GM21786 (cell line): ENCODE measurements around the gene SNX9.
"Not testable (repeated sequence)": the region's sequence is repeated elsewhere in the genome, so short reads cannot be mapped to it uniquely, and the experiment has no call there.

Experiments
- ATAC-seq: cut with Tn5 transposase; IDR thresholded peaks from one replicate; pipeline ENCODE4 v1.9.1; 2021; ENCODE audit not compliant: unreplicated experiment

The SNX9 gene

DNA sequence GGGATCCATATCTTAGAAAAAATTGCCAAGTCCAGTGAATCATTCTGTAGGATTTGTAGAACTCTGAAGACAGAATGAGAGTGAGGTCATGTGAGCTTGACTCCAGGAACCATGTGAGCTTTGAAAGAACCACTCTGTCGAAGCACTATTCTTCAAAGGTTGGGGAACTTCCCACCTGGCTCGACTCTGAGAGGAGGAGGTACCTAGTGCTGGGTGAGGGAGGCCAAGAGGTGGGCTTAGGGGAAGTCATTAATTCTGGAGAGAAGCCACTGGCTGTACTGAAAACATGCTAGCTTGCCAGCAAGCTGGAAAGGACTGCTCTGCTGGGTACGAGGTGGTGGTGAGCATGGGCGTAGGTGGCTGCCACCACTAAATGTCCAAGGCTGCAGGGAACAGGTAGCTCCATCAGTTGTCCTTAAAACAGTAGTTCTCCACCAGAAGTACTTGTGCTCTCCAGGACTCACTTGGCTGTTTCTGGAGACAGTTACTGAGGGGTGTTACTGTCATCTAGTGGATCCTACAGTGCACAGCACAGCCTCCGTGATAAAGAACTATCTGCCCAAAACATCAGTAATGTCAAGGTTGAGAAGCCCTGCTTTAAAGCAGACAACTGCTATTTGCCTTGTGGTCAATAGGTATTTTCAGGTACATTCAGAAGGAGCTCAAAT is 124.0 kb downstream of the SNX9 start:
- peak; percentile 66 for ATAC-seq

DNA sequence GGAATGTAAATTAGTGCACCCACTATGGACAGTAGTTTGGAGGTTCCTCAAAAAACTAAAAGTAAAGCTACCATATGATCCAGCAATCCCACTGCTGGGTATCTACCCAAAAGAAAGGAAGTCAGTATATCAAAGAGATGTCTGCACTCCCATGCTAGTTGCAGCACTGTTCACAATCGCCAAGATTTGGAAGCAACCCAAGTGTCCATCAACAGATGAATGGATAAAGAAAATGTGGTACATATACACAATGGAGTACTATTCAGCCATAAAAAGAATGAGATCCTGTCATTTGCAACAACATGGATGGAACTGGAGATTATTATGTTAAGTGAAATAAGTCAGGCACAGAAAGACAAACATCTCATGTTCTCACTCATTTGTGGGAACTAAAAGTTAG is 127.9 kb downstream of the SNX9 start:
- not testable (repeated sequence) for ATAC-seq

DNA sequence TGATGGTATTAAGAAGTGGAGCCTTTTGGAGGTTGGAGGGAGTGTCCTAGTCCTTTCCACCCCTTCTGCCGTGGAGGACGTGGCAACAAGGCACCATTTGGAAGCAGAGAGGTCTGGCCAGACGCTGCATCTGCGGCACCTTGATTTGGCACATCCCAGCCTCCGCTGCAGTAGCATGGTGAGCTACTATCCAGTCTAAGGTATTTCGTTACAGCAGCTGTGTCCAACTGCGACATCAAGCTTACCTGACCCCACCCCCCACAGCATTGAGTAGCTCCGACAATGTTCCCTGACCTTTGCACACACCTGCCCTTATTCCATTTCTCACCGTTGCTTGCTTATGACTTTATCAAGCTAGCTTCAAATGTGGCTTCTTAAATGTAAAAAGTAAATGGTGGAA is 128.8 kb downstream of the SNX9 start:
- ATAC-seq, result no peak

DNA sequence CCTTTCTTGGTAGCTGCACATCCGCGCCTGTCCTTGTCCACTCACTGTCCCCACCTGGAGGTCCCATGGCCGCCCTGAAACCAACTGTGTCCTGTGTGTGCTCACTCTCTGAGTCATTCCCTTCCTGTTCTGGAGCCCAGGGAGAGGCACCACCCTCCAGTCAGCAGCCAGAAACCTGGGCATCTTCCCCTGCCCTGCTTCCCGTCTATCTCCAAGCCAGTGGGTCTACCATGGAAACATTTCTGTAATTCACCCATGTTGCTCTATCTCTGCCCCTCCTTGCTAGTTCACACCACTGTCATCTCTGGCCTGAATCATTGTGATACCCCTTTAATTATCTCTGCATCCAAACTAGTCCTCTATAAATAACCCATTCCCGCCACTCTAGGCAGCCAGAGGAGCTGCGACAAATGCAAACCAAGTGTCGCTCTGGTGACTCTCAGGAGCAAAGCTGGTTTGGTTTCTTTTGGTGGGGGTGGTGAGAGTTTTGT is 129.9 kb downstream of the SNX9 start:
- no peak for ATAC-seq

DNA sequence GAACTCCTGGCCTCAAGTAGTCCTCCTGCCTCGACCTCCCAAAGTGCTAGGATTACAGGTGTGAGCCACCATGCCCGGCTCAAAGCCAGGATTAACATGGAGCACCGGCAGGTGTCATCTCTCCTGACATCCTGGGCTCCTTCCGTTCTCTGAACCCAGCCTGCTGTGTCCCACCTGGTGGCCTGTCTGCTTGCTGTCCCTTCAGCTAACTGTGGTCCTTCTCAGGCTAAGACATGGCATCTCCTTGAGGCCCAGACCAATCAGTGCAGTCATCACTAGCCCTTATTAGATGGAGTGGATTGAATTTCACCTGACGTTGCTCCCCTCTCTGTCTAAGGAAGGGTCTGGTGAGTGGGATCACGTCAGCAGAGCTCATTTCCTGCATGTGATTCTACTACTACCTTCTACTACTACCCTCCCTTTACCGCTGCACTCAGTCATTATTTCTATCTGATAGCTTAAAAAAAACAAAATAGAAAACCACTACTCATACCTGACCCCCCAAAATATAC is 130.6 kb downstream of the SNX9 start:
- no peak for ATAC-seq

DNA sequence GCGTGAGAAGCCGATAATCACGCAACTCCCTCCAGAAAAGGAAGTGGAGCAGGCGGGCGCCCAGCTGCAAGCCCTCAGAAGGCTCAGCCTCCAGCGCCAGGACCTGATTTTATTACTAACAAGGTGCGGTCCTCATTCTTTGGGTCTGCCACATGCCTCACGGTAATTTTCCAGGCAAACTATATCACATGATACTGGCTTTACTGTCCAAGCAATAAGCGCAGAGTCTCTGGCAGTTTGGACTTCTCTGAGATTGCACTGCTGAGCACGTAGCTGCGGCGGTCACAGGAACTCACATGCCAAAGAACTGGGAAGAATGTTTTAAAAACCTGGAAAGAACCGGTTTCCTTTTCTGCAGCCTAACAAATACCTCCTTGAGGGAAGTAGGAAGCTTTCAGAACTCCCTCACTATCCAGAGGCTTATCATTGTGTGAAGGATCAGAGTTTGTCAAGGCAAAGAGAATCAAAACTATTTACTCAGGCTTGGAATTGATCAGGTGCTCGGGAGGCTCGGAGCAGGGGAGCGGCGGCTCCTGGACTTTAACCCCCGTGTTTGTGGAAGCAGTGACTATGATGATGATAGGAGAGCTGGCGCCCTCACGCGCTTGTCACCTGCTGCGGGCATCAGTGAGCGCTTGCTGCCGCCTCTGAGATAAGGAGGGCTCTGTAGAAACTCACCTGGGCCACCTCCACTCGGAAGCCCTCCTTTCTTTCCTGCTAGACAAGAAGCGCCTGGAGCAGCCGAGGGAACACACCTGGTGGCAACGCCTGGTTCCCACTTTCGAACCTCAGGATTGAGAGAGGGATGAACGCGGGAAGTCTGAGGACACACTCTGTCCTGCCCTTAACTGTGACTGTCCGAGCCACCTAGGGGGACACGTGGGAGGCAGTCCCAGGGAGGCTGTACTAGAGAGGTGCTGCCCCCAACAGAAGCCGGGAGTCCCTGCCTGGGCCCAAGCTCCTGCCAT is 131.4 kb downstream of the SNX9 start:
- no peak for ATAC-seq

DNA sequence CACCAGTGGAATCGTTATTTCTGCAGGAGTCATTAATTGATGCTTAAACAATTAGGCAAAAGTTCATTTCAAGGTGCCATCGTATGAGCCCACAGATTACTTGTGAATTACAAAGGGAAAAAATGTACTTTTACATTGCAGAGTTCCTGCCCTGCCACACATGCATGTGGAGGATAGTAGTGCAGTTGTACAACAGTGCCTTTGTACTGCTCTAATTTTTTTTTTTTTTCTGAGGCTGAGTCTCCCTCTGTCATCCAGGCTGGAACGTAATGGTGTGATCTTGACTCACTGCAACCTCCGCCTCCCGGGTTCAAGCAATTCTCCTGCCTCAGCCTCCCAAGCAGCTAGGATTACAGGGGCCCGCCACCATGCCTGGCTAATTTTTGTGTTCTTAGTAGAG is 132.6 kb downstream of the SNX9 start:
- no peak for ATAC-seq

DNA sequence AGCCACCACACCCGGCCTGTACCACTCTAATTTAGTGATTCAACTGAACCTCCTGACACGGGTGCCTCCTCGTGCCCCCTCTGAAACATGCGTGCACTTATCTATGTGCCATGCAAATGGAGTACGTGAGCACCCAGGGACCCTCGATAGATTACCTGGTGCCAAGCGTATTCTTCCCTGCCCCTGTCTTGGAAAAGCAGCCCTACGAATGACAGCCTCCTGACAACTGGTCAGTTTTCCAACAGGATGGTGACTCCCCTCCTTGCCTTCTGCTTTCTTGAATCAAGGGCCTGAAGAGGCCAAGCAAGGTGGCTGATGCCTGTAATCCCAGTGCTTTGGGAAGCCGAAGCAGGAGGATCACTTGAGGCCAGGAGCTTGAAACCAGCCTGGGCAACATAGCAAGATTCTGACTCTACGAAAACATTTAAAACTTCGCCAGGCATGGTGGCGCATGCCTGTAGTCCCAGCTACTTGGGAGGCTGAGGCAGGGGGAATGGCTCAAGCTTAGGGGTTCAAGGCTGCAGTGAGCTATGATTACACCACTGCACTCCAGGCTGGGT is 133.2 kb downstream of the SNX9 start:
- no peak for ATAC-seq

DNA sequence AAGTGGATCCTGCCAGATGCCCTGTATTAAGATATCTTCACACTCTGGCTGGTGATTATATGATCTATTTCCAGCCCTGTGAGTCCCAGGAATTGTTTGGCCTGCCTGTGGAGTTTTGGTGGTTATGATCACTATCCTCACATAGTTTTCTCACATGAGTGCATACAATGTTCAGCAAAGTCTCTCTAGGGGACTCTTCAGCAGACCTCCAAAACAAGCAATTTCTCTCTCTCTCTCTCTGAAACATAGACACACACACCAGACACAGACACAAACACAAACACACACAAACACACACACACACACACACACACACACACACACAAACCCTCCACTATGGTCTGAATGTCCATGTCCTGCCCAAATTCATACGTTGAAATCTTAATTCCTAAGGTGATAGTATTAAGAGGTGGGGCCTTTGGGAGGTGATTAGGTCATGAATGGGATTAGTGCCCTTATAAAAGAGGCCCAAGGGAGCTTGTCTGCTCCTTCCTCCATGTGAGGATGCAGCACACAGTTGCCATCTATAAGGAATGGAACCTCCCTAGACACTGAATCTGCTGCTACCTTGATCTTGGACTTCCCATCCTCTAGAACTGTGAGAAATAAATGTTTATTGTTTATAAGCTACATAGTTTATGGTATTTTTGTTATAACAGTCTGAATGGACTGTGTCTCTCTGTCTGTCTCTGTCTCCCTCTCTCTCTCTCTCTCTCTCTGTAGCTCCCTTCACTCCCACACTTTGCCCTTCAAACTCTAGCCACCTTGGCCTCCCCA is 136.6 kb downstream of the SNX9 start:
- ATAC-seq, result no peak

DNA sequence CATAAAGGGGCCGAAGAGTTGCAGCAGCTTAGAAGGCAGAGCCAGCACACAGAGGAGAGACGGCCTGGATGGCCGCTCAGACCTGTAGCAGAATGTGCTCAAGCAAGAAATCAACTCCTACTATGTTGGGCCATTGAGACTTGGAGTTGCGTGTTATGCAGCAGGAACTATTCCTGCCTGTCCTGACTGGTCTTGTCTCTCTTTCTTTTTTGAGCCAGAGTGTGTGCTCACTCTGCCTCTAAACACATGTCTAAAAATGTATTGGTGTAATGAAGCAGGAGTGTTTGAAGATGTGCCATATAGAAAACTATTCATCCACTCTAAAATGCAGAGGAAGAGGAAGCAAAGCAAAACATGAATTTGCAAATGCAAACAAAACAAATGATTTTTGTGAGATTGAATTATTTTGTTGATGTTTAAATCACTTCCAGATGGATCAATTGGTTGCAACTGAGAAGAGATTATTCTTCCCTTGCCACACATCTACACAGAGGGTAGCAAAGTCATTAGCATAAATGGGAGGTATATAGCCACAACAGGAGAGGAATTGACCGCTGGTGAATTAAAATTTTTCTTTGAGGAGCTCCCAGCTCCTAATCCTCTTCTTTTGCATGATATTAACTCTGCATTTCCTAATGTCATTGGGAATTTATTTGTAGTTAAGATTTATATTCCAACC is 138.2 kb downstream of the SNX9 start:
- ATAC-seq, result no peak

DNA sequence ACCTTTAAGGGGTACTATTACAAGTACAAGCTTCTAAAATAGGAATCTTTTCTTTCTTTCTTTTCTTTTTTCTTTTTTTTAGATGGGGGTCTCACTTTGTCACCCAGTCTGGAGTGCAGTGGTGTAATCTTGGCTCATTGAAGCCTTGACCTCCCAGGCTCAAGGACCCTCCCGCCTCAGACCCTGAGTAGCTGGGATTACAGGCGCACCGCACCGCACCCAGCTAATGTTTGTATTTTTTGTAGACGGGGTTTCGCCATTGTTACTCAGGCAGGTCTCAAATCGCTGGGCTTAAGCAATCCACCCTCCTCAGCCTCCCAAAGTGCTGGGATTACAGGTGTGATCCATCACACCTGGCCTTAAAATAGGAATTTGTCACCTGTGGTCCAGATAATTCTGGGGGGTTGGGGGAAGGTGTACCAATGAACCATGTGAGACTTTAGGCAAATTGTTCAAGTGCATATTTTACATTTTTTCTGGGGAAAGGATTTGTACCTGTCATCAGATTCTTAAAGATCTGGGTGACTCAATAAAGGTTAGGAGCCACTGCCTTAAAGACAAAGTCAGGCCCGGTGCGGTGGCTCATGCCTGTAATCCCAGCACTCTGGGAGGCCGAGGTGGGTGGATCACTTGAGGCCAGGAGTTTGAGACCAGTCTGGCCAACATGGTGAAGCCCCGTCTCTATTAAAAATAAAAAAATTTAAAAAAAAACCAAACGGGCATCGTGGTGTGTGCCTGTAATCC is 139.0 kb downstream of the SNX9 start:
- ATAC-seq, result no peak

DNA sequence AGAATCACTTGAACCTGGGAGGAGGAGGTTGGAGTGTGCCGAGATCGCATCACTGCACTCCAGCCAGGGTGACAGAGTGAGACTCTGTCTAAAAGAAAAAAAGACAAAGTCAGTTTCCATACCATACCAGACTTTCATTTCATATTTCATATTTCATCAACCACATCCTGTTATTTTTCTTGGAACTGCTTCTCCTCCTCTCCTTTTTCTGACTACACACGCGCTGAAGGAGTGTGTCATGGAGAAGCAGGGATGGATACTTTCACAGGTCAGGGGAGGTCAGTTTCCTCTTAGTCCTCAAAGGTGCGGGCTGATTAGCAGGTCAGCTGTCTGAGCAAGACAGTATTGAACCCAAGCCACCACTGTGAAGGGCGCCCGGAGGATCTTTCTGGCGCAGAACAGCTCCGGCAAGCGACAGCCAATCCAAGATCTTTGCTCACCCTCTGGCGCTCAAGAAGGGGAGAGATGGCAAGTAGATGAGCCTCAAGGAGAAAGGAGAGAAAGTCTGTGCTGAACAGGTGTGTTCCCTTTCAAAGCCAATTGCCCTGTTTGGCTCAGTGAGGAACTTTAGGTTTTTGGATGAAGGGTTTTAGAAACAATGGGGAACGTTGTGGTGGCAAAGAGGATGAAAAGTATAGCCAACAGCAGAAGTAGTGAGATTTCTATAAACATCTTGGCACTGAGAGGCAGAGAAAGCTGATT is 139.7 kb downstream of the SNX9 start:
- ATAC-seq, result no peak

DNA sequence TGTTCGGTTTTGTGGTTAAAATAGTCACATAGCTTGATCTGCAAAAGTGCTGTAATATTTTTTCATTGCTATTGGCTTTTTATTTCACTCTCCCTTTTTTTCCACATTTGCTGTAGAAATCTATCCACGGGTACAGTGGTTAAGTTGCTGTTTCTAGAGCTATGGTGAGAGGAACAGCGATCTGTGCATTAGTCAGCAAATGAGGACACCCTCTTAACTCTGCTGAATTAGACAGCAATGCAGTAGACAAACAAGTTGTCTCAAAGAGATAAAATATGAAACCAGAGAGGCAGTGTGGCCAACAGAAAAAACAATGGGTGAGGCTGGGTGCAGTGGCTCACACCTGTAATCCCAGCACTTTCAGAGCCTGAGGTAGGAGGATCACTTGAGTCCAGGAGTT is 141.1 kb downstream of the SNX9 start:
- no peak for ATAC-seq

DNA sequence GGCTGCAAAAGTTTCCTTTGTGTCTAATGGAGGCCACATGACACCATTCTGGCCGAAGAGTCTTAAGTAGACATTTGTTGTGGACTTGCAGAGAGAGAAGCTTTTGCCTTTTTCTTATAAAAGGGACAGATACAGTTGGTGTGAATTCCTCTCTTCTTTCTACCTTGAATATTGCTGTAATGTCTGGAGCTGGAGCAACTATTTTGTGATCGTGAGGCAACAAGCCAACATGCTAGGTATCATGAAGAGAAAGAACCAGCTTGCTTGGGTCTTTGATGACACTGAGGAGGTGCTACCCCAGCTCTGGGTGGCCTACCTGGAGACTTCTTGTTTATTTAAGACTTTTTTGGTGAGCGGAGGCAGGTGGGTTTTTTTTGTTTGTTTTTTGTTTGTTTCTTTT is 142.3 kb downstream of the SNX9 start:
- no peak for ATAC-seq

DNA sequence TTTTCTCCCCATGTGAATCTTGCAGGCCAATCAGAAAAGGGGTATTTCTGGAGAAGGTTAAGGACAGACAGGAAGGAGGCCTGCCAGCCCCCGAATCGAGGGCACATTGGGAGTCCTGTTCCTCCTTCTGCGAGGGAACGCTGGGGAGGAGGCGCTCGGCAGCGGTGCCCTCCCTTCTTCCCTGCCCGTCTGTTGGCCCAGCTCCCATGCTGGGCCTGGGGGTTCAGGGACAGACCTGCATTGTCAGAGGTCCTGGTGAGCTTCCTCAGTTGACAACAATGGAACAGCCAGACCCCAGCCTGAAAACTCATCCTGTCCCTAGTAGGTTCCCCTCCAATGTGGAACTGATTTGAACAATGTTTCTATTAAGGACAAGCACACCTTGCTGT is 143.5 kb downstream of the SNX9 start:
- ATAC-seq, result no peak

DNA sequence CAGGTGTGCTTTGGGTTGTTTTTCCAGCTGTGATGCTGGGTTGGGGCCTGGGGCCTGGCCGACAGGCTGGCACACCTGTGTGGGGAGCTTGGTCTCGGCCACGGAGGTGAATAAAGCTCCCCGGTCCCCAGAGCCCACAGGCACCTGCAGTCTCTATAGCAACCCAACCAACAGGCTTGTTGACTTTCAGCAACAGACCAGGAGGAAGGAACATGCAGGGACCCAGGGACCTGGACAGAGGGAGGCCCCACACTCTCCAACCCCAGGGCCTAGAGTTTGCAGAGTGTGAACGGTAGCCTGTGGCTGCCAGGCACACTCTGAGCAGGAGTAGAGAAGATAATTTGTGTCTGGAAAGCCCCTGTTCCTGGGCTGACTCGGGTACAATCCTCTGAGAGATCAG is 144.0 kb downstream of the SNX9 start:
- ATAC-seq, result no peak

DNA sequence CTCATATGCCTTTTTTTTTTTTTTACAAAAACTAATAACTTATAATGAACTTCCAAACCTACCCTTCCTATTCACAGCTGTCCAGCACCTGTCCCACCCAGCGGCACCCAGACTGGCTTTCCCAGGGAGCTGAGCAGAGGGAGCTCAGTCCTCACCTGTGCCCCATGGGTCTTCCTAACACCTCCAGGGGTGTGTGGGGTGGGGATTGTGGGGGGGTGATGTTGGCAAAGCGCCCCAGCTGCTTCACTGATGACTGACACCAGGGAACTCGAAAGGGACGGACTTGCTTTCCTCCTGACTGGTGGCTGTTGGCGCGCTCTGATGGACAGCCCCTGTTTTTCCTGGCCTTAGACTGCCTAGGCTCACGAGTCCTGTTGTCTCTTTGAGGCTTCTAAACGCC is 144.4 kb downstream of the SNX9 start:
- no peak for ATAC-seq

DNA sequence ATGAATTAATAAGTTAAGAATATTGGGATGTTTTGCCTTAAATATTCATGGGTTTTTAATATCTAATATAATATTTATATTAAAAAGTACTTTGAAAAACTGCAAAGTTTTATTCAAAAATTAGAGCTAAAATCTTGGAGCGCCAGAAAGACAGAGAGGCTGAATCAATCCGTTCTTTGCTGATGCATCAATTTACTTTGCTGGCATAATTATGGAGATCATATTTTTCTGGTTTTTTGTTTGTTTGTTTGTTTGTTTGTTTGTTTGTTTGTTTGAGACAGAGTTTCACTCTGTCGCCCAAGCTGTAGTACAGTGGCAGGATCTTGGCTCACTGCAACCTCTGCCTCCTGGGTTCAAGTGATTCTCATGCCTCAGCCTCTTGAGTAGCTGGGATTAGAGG is 149.1 kb downstream of the SNX9 start:
- not testable (repeated sequence) for ATAC-seq

DNA sequence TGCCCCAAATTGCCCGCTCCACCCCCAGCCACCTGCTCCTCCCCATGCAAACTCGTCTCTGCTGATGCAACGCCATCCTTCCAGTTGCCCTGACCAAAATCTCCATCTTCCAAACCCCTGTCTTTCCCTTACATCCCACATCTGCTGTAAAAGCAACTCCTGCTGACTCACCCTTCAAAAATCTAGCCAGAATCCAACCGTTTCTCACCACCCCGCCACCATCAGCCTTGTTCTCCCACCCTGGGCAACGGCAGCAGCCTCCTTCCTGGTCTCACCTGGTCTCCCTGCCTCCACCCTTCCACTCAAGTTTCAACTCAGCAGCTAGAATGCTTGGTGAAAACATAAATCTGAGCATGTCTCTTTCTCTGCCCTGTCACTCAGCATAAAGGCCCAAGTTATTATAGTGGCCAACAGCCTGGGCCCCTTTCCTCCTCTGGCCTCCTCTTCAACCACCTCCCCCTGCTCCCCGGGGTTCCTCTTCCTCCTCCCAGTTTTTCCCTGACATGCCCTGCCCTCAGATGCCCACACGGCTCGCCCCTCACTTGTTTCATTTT is 151.4 kb downstream of the SNX9 start:
- no peak for ATAC-seq
